KMS-11 (cell line): Measurements from ENCODE around the gene TSPEAR.
"Not testable (repeated sequence)": the region's sequence is repeated elsewhere in the genome, so short reads cannot be mapped to it uniquely, and the experiment has no call there.

ENCODE experiments used
- H2AFZ ChIP-seq: fragments of 200-600 bp; sonication (generic); 2 replicates; pipeline ENCODE4 v1.6.1; 2016; ENCODE audit warnings: antibody characterized with exemption, mixed run types, low read depth
- H3K27ac ChIP-seq: fragments of 200-600 bp; sonication (generic); 2 replicates; pipeline ENCODE4 v1.6.1; 2016; ENCODE audit warnings: mild to moderate bottlenecking, mixed run types
- H3K27me3 ChIP-seq: fragments of 200-600 bp; sonication (generic); 2 replicates; pipeline ENCODE4 v1.6.1; 2017; ENCODE audit warnings: mild to moderate bottlenecking, low read depth, mixed run types, moderate library complexity; ENCODE audit not compliant: insufficient read depth
- H3K36me3 ChIP-seq: fragments of 200-600 bp; sonication (generic); 2 replicates; pipeline ENCODE4 v1.6.1; 2017; ENCODE audit warnings: mild to moderate bottlenecking, mixed run types; ENCODE audit not compliant: insufficient read depth
- H3K4me1 ChIP-seq: fragments of 200-600 bp; sonication (generic); 2 replicates; pipeline ENCODE4 v1.6.1; 2016; ENCODE audit warnings: mild to moderate bottlenecking, low read depth, mixed run types; ENCODE audit not compliant: poor library complexity, severe bottlenecking
- H3K4me2 ChIP-seq: fragments of 200-600 bp; sonication (generic); 2 replicates; pipeline ENCODE4 v1.7.0; 2016; ENCODE audit warnings: mild to moderate bottlenecking, mixed run types
- H3K4me3 ChIP-seq: fragments of 200-600 bp; sonication (generic); IDR thresholded peaks from 2 replicates; pipeline ENCODE4 v1.6.1; 2017; ENCODE audit warnings: low read depth, low read length, mixed read lengths; ENCODE audit not compliant: insufficient read depth
- H3K79me2 ChIP-seq: fragments of 200-600 bp; sonication (generic); 2 replicates; pipeline ENCODE4 v1.6.1; 2016; ENCODE audit warnings: low read depth, mixed run types; ENCODE audit not compliant: insufficient read depth
- H3K9ac ChIP-seq: fragments of 200-600 bp; sonication (generic); 2 replicates; pipeline ENCODE4 v1.6.1; 2016; ENCODE audit warnings: mild to moderate bottlenecking, mixed run types
- H4K20me1 ChIP-seq: fragments of 200-600 bp; sonication (generic); 2 replicates; pipeline ENCODE4 v1.6.1; 2016; ENCODE audit warnings: mild to moderate bottlenecking, mixed run types; ENCODE audit not compliant: insufficient read depth
- TF ChIP-seq, protein P1 (sequence below): fragments of 200-600 bp; sonication (generic); conservative IDR thresholded peaks from 2 replicates; pipeline ENCODE4 v1.6.1; 2017; ENCODE audit warnings: low read depth, mild to moderate bottlenecking, antibody characterized with exemption, low read length, moderate library complexity, mixed read lengths

The TSPEAR gene

GRCh38 chr21:44699502-44700001, 11.8 kb downstream of the TSPEAR start:
- no peaks in the 10 kb centered on the region for H3K4me1 ChIP-seq
- no peaks in the 10 kb centered on the region for H3K36me3 ChIP-seq
- no peak overlapping the region for H2AFZ ChIP-seq
- no peaks in the 10 kb centered on the region for H4K20me1 ChIP-seq
- no peak overlapping the region for H3K27ac ChIP-seq
- TF ChIP-seq, protein P1, sequence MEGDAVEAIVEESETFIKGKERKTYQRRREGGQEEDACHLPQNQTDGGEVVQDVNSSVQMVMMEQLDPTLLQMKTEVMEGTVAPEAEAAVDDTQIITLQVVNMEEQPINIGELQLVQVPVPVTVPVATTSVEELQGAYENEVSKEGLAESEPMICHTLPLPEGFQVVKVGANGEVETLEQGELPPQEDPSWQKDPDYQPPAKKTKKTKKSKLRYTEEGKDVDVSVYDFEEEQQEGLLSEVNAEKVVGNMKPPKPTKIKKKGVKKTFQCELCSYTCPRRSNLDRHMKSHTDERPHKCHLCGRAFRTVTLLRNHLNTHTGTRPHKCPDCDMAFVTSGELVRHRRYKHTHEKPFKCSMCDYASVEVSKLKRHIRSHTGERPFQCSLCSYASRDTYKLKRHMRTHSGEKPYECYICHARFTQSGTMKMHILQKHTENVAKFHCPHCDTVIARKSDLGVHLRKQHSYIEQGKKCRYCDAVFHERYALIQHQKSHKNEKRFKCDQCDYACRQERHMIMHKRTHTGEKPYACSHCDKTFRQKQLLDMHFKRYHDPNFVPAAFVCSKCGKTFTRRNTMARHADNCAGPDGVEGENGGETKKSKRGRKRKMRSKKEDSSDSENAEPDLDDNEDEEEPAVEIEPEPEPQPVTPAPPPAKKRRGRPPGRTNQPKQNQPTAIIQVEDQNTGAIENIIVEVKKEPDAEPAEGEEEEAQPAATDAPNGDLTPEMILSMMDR: no peak
- no peak overlapping the region for H3K4me2 ChIP-seq
- no peak overlapping the region for H3K9ac ChIP-seq
- H3K79me2 ChIP-seq: no peaks in the 10 kb centered on the region
- peaks cover 89% of the 10 kb centered on the region for H3K27me3 ChIP-seq
- H3K4me3 ChIP-seq: no peak overlapping the region

- Histone ChIP-seq H3K36me3 (no peaks in the 10 kb centered on the region), H3K27me3 (peaks cover 86% of the 10 kb centered on the region), H4K20me1 (no peaks in the 10 kb centered on the region), H3K27ac (no peak overlapping the region), H3K79me2 (no peaks in the 10 kb centered on the region), H3K9ac (no peak overlapping the region), H2AFZ (no peak overlapping the region), H3K4me3 (no peak overlapping the region), H3K4me2 (no peak overlapping the region), H3K4me1 (no peaks in the 10 kb centered on the region)
- TF ChIP-seq, protein P1: no peak
These were observed 13.3 kb downstream of the TSPEAR start for GRCh38 chr21:44697811-44698734.

- not testable (repeated sequence) for H3K27ac ChIP-seq, H3K4me1 ChIP-seq, H2AFZ ChIP-seq, H3K36me3 ChIP-seq, H3K9ac ChIP-seq, H3K79me2 ChIP-seq, H3K4me3 ChIP-seq, H4K20me1 ChIP-seq, H3K4me2 ChIP-seq
- H3K27me3 ChIP-seq: peaks cover 83% of the 10 kb centered on the region
These were observed 14.1 kb downstream of the TSPEAR start, which contains the start of gene KRTAP10-12 for GRCh38 chr21:44697172-44697810. Gene KRTAP10-12, plus strand, starts transcription at chr21:44697172. Its CDS starts 30 bp downstream, at chr21:44697202.

- Histone ChIP-seq H3K79me2 (no peaks in the 10 kb centered on the region), H2AFZ (no peak overlapping the region), H3K27me3 (peaks cover 82% of the 10 kb centered on the region), H3K4me3 (no peak overlapping the region), H3K36me3 (no peaks in the 10 kb centered on the region), H3K27ac (no peak overlapping the region), H3K9ac (no peak overlapping the region), H3K4me2 (no peak overlapping the region), H4K20me1 (no peaks in the 10 kb centered on the region), H3K4me1 (no peaks in the 10 kb centered on the region)
- TF ChIP-seq, protein P1: no peak
These were observed 14.8 kb downstream of the TSPEAR start for GRCh38 chr21:44696572-44696971.
